A549 (cell line): ENCODE data around the gene MPDU1. TPM values are rescaled to one million over a fixed set of nuclear protein-coding genes. Genes with fewer than 3 reads are reported as not detected.

Experiments used
- ATAC-seq, 2 experiments: fragments of 200-7000 bp in 1 of 2; fragments of >200 bp in 1 of 2; cut with Nextera tagmentation in 1 of 2; cut with Tn5 transposase in 1 of 2; 3 replicates each; pipeline versions ENCODE4 v1.8.0 to v1.9.1; 2018 to 2020; ENCODE audit warnings: mild to moderate bottlenecking in 1 of 2, moderate library complexity in 1 of 2
- CTCF ChIA-PET: fragments of 300-600 bp; sonication (Branson Sonifier 250); formaldehyde crosslinking; extraction: SDS; loops from one replicate; lab custom pipeline; 2021; ENCODE audit warnings: antibody characterized with exemption, inconsistent platforms; lab: Yijun Ruan, JAX
- POLR2A ChIA-PET: fragments of 350-600 bp; formaldehyde crosslinking; extraction: SDS; loops from one replicate; lab custom pipeline; 2021; ENCODE audit warnings: antibody characterized with exemption, inconsistent platforms; lab: Yijun Ruan, JAX
- DNase-seq, 2 experiments: peaks; one replicate each; pipeline versions ENCODE4 v3.0.0 to v3.0.0-alpha.2; 2011 to 2016; ENCODE audit warnings: low read depth in 1 of 2, low spot score in 1 of 2
- FAIRE-seq: peaks from 2 replicates; lab custom pipeline; 2011; peaks lifted over from hg19 to GRCh38; lab: Jason Lieb, UNC
- H3K27ac ChIP-seq, 2 experiments: fragments of >200 bp; sonication (Bioruptor Twin); formaldehyde crosslinking; 3 replicates each; pipeline ENCODE4 v1.5.1; 2016 to 2017
- H3K4me1 ChIP-seq: fragments of >200 bp; sonication (Bioruptor Twin); formaldehyde crosslinking; 3 replicates; pipeline ENCODE4 v1.6.1; 2016
- H3K4me2 ChIP-seq: fragments of >200 bp; sonication (Bioruptor Twin); formaldehyde crosslinking; 3 replicates; pipeline ENCODE4 v1.6.1; 2016
- H3K4me3 ChIP-seq: fragments of >200 bp; sonication (Bioruptor Twin); formaldehyde crosslinking; 3 replicates; pipeline ENCODE4 v1.5.1; 2016
- H3K9me3 ChIP-seq: fragments of >200 bp; sonication (Bioruptor Twin); formaldehyde crosslinking; 3 replicates; pipeline ENCODE4 v1.6.1; 2016
- CBX2 ChIP-seq: fragments of 200-600 bp; sonication (generic); IDR thresholded peaks from 2 replicates; pipeline ENCODE4 v1.6.1; 2016; ENCODE audit warnings: low read depth, mild to moderate bottlenecking, borderline replicate concordance
- CTCF ChIP-seq: fragments of >200 bp; sonication (Bioruptor Twin); formaldehyde crosslinking; IDR thresholded peaks from 3 replicates; pipeline ENCODE4 v1.5.1; 2016
- E2F6 ChIP-seq: IDR thresholded peaks from 2 replicates; pipeline ENCODE4 v1.6.1; 2012; ENCODE audit warnings: low read depth, borderline replicate concordance
- EHMT2 ChIP-seq: fragments of 200-600 bp; sonication (generic); IDR thresholded peaks from 2 replicates; pipeline ENCODE4 v1.6.1; 2016; ENCODE audit warnings: antibody characterized with exemption, low read depth, mild to moderate bottlenecking, moderate library complexity
- ELK1 ChIP-seq: fragments of 150-350 bp; IDR thresholded peaks from 2 replicates; pipeline ENCODE4 v1.6.1; 2014; ENCODE audit warnings: low read depth, mild to moderate bottlenecking, low read length
- EP300 ChIP-seq, 2 experiments: fragments of >200 bp; sonication (Bioruptor Twin); formaldehyde crosslinking; IDR thresholded peaks; 2 replicates in 1 of 2; 3 replicates in 1 of 2; pipeline ENCODE4 v1.6.1; 2016 to 2017
- ESRRA ChIP-seq: fragments of 150-350 bp; IDR thresholded peaks from 2 replicates; pipeline ENCODE4 v1.6.1; 2014; ENCODE audit warnings: mild to moderate bottlenecking, low read length, borderline replicate concordance
- GATA3 ChIP-seq: IDR thresholded peaks from 2 replicates; pipeline ENCODE4 v1.6.1; 2012; ENCODE audit warnings: borderline replicate concordance
- HDAC2 ChIP-seq: fragments of 200-600 bp; sonication (generic); IDR thresholded peaks from 2 replicates; pipeline ENCODE4 v1.6.1; 2016
- HMGXB4 ChIP-seq: fragments of 250-450 bp; sonication (Bioruptor Pico); IDR thresholded peaks from 2 replicates; pipeline ENCODE4 v1.5.0; 2021; ENCODE audit warnings: mild to moderate bottlenecking, moderate library complexity, borderline replicate concordance
- HOXB13 ChIP-seq: fragments of 250-450 bp; sonication (Bioruptor Pico); IDR thresholded peaks from 2 replicates; pipeline ENCODE4 v1.5.0; 2020; ENCODE audit warnings: low read depth, mild to moderate bottlenecking, moderate library complexity
- JUN ChIP-seq, 2 experiments: fragments of >200 bp; sonication (Bioruptor Twin); formaldehyde crosslinking; IDR thresholded peaks; 2 replicates in 1 of 2; 3 replicates in 1 of 2; pipeline ENCODE4 v1.6.1; 2016 to 2017
- MAX ChIP-seq: IDR thresholded peaks from 2 replicates; pipeline ENCODE4 v1.6.1; 2012
- MAZ ChIP-seq: fragments of 150-350 bp; IDR thresholded peaks from 2 replicates; pipeline ENCODE4 v1.6.1; 2014; ENCODE audit warnings: antibody characterized with exemption, low read depth, low read length, borderline replicate concordance
- NPAS2 ChIP-seq: fragments of 250-450 bp; sonication (Bioruptor Pico); IDR thresholded peaks from 2 replicates; pipeline ENCODE4 v1.8.0; 2022; ENCODE audit warnings: mild to moderate bottlenecking, moderate library complexity, borderline replicate concordance
- POLR2A ChIP-seq: IDR thresholded peaks from 2 replicates; pipeline ENCODE4 v1.6.1; 2012; ENCODE audit warnings: mild to moderate bottlenecking, low read length
- POLR2AphosphoS2 ChIP-seq: conservative IDR thresholded peaks from 2 replicates; pipeline ENCODE4 v1.6.1; 2012; ENCODE audit warnings: low read length, improper control_type of control experiment, inconsistent platforms
- RARB ChIP-seq: fragments of 250-450 bp; sonication (Bioruptor Pico); IDR thresholded peaks from 2 replicates; pipeline ENCODE4 v1.8.0; 2021; ENCODE audit warnings: mild to moderate bottlenecking, moderate library complexity
- RCOR1 ChIP-seq: fragments of 150-350 bp; IDR thresholded peaks from 2 replicates; pipeline ENCODE4 v1.6.1; 2014; ENCODE audit warnings: antibody characterized with exemption, low read length, low read depth
- REST ChIP-seq: fragments of 200-600 bp; sonication (generic); IDR thresholded peaks from 2 replicates; pipeline ENCODE4 v1.6.1; 2016; ENCODE audit warnings: antibody characterized with exemption, mild to moderate bottlenecking, moderate library complexity
- RNF2 ChIP-seq: fragments of 200-600 bp; sonication (generic); IDR thresholded peaks from 2 replicates; pipeline ENCODE4 v1.6.1; 2016; ENCODE audit warnings: low read depth, mild to moderate bottlenecking, antibody characterized with exemption, moderate library complexity, borderline replicate concordance
- SMC3 ChIP-seq: fragments of >200 bp; sonication (Bioruptor Twin); formaldehyde crosslinking; IDR thresholded peaks from 3 replicates; pipeline ENCODE4 v1.6.1; 2018; ENCODE audit warnings: inconsistent platforms
- SREBF2 ChIP-seq: fragments of 450-650 bp; IDR thresholded peaks from 2 replicates; pipeline ENCODE4 v1.6.1; 2014; ENCODE audit warnings: mild to moderate bottlenecking, moderate library complexity
- TP53 ChIP-seq: fragments of 250-450 bp; sonication (Bioruptor Pico); IDR thresholded peaks from 2 replicates; pipeline ENCODE4 v1.5.0; 2021; ENCODE audit warnings: mild to moderate bottlenecking, moderate library complexity
- ZFP36 ChIP-seq: fragments of 450-650 bp; IDR thresholded peaks from 2 replicates; pipeline ENCODE4 v1.6.1; 2014; ENCODE audit warnings: borderline replicate concordance; ENCODE audit not compliant: partially characterized antibody
- WGBS: methylation state at CpG from one replicate; pipeline ENCODE4 v1.1.6; 2017; ENCODE audit errors: missing lambda C conversion rate; 5-methylcytosine and 5-hydroxymethylcytosine counted together
- polyA plus RNA-seq, 4 experiments: library from polyadenylated mRNA; depleted of rRNA in 3 of 4; stranded (reverse); fragments of >200 nt; fragmentation: RNase III in 1 of 4; extraction: RNeasy Plus Mini Kit Qiagen cat#74134 plus additional on column Dnase treatment in 1 of 4; gene quantifications; 2 replicates in 3 of 4; 3 replicates in 1 of 4; pipeline ENCODE4 v1.2.3, GENCODE V29; 2011 to 2017

Gene MPDU1
- polyA plus RNA-seq, 2 of the 4 experiments (the other 2 are of a cell fraction) = 134 to 148 TPM

GRCh38 chr17:7588553-7589203, 5.0 kb downstream of the MPDU1 start:
- Histone ChIP-seq H3K4me2 (no peak overlapping the region), H3K4me1 (peaks cover 36% of the 10 kb centered on the region), H3K9me3 (no peaks in the 10 kb centered on the region), H3K4me3 (no peak overlapping the region), H3K27ac (0 out of 6 replicates have a peak overlapping the region, but pooled peaks of 1 of the 2 experiments have one; percentile 7)
- POLR2A ChIA-PET = interaction anchor here (2.2 to 3.0 kb wide), 3 partner anchors 9 to 98 kb away, joined by 7 to 16 read pairs (median 12); partner anchors contain the start of genes CD68 and TP53
- 91% methylated on average over 30 of the region's 30 CpGs for WGBS
- CTCF ChIA-PET = interaction anchor here (0.8 to 12.1 kb wide), 25 partner anchors 7 to 535 kb away, joined by 3 to 184 read pairs (median 5); partner anchors contain the start of genes ATP1B2, CD68, DNAH2 and FXR2
- DNase-seq (no peak), FAIRE-seq (no peak), ATAC-seq (no peak)
- TF ChIP-seq ZFP36 = no peak
- TF ChIP-seq ELK1 = no peak
- TF ChIP-seq NPAS2 (CRISPR knock-in tag) = no peak
- no peak for TF ChIP-seq JUN (IDR thresholded peaks at IDR 0.05)
- no peak for TF ChIP-seq CTCF
- TF ChIP-seq SMC3 = no peak
- TF ChIP-seq CBX2 = no peak
- no peak for TF ChIP-seq EP300 (IDR thresholded peaks at IDR 0.05)
- no peak for TF ChIP-seq GATA3
- no peak for TF ChIP-seq HOXB13 (CRISPR knock-in tag)
- TF ChIP-seq ESRRA = no peak
- no peak for TF ChIP-seq POLR2A
- no peak for TF ChIP-seq SREBF2
- no peak for TF ChIP-seq MAX
- no peak for TF ChIP-seq E2F6
- no peak for TF ChIP-seq RNF2
- no peak for TF ChIP-seq POLR2AphosphoS2
- no peak for TF ChIP-seq EHMT2
- no peak for TF ChIP-seq HDAC2
- no peak for TF ChIP-seq MAZ

GRCh38 chr17:7589204-7589868, 5.7 kb downstream of the MPDU1 start:
- Histone ChIP-seq H3K4me3 (no peak overlapping the region), H3K9me3 (no peaks in the 10 kb centered on the region), H3K27ac (peak overlapping the region in 1 of 2 experiments; percentile 78; a peak in 2 of 6 replicates), H3K4me1 (peaks cover 36% of the 10 kb centered on the region), H3K4me2 (no peak overlapping the region; the same call in 2 of the 3 replicates)
- FAIRE-seq = no peak
- POLR2A ChIA-PET = interaction anchor here (0.8 to 3.0 kb wide), 4 partner anchors 10 to 98 kb away, joined by 3 to 16 read pairs (median 10); partner anchors contain the start of genes CD68, SAT2 and TP53
- ATAC-seq = peak; percentile 22 to 65; a peak in 3 of 6 replicates
- 81% methylated on average over 51 of the region's 56 CpGs for WGBS
- peak in 1 of 2 experiments; percentile 72 for DNase-seq
- CTCF ChIA-PET = interaction anchor here (0.6 to 12.1 kb wide), 27 partner anchors 11 to 535 kb away, joined by 3 to 184 read pairs (median 5); partner anchors contain the start of genes ATP1B2, CD68, DNAH2 and FXR2
- no peak for TF ChIP-seq E2F6
- no peak for TF ChIP-seq RCOR1
- no peak for TF ChIP-seq RARB
- no peak for TF ChIP-seq POLR2AphosphoS2
- no peak for TF ChIP-seq TP53
- no peak for TF ChIP-seq HMGXB4 (CRISPR knock-in tag)
- TF ChIP-seq REST = no peak
- no peak for TF ChIP-seq EP300 (IDR thresholded peaks at IDR 0.05)
